Frontal cortex (tissue), 4 donors: ENCODE measurements around the gene ZMIZ1. TPM values are rescaled to one million over a fixed set of nuclear protein-coding genes. Genes with fewer than 3 reads are reported as not detected.

Experiments
- DNase-seq, 2 donors: peaks; one replicate each; pipeline ENCODE4 v3.0.0; 2012; ENCODE audit warnings: low spot score in 2 of 2
- FAIRE-seq: peaks from 2 replicates; lab custom pipeline; 2012; peaks lifted over from hg19 to GRCh38; lab: Jason Lieb, UNC
- total RNA-seq: library from RNA; depleted of rRNA; stranded (reverse); fragments of >200 nt; gene quantifications from one replicate; pipeline ENCODE4 v1.2.3, GENCODE V29; 2014
- donor health status: control.
- donor health status: control.
- donor health status: control.

The ZMIZ1 gene
- total RNA-seq, 1 donor from 2014 or later, result 19.6 TPM

DNA sequence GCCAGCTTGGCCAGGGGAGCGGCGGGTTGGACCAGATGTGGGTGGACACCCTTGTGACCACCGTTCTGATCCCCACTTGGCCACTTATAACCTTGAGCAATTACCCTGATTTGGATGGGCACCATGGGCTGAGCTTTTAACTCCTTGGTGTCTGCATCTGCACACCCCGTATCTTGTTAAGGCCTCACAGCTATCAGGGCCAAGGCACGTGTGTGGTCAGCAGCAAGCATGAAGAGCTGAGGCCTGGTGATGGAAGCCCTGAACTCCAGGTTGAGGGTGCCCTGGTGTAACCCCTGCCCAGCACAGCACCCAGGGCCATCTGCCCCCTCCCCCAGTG is 89.2 kb downstream of the ZMIZ1 start:
- DNase-seq (no peak), FAIRE-seq (no peak)

DNA sequence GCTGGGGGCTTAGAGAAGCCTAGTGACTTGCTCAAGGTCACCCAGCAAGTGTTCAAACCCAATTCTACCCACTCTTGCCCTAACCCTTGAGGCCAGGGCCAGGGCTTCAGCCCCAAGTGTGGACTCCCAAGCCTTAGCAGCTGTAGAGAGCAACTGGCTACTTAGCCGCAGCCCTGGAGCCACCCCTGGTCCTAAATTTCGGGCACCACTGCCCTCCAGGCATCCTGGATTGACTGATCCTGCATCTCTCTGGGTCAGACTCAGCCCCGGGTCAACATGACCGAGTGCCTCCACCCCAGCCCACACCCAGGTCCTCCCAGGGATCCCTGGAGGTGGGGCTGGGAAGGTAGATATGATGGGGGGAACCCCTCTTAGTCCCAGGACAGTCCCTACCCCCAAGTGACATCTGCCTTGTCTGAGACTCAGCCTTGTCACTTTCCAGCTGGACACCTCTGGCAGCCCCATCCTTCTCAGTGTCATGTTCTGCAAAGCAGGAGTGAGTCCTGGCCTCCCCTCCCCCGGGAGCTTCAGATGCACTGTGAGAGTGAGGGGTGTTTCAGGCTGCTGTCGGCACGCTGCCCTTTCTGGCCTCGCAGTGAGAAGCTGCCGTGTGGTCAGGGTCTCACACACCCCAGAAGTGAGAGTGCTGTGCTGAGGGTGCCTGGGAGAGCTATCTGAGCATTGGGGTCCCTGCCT is 89.8 kb downstream of the ZMIZ1 start:
- no peak for FAIRE-seq

DNA sequence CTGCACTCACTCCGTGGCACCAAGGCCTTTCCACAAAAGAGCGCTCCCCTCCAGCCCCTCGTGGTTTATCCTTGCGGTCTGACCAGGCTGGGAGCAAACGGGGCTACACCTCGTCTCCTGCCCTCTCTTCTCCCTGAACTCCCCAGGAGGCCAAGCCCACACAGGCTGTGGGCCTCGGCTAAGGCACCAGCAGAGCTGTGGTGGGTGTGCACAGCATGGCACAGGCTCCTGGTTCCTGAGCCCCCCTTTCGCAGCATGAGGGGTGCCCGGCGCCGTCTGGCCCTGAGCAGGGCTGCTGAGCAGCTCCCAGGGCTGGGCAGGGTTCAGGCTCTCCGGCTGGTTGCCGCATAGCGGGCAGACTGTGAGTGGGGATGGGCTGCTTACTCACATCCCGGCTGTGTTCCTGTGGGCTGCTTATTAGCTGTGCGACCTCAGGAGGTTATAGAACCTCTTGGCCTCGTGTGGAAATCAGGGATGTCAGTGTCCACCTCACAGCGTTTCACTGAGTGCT is 90.4 kb downstream of the ZMIZ1 start:
- DNase-seq (no peak), FAIRE-seq (no peak)

More for the DNA sequence above, 89.8 kb downstream of the ZMIZ1 start:
- DNase-seq, result no peak

DNA sequence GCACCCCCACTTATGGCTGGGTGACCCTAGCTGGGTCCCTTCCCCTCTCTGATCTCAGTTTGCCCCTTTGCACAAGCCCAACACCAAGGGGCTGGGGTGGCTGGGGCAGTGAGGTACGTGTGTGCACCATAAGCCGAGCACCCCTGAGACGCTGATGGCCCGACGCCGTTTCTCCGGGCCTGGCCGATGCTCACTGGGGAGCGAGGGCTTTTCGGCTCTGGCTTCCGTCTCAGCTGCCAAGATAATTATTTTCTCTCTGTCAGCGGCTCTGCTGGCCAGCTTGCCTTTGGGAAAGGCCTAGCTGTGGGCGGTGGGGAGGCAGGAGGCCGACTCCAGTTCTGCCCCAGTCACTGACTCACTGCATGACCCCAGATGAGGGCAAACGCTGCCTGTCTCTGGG is 91.0 kb downstream of the ZMIZ1 start:
- no peak for DNase-seq
- no peak for FAIRE-seq

DNA sequence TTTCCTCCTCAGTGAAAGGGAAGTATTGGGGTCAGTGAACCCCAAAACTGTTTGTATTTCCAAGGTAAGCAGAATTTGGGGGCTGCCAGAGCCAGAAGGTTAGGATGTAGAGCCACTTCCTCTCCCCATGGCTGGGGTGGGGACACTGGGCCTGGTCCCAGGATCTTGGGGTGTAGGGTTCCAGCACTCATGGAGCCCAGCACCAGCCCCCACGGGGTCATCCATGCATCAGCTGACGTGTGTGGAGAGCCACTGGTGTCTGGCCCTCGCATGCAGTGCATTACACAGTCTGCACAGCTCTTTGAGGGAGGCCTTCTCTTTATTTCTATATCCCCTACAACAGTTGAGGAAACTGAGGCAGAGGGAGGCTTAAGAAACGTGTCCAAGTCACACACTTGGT is 91.4 kb downstream of the ZMIZ1 start:
- FAIRE-seq (no peak), DNase-seq (no peak)

DNA sequence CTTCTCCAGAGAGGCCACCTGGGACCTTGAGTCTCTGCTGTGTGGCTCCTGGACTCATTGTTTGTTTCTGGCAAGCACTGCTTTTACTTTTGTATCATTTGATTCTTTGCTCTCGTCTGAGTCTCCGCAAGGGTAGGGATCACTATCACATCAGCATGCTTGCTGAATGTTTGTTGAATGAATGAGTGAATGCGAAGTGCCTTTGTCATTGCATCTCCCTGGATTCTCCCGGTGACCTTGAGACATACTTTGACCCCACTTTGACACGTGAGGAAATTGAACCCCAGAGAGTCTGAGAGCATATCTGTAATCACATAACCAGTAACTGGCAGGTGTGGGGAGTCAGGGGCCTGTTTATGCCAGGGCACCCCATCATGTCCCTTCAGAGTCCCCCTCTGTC is 92.8 kb downstream of the ZMIZ1 start:
- no peak for FAIRE-seq
- no peak for DNase-seq

DNA sequence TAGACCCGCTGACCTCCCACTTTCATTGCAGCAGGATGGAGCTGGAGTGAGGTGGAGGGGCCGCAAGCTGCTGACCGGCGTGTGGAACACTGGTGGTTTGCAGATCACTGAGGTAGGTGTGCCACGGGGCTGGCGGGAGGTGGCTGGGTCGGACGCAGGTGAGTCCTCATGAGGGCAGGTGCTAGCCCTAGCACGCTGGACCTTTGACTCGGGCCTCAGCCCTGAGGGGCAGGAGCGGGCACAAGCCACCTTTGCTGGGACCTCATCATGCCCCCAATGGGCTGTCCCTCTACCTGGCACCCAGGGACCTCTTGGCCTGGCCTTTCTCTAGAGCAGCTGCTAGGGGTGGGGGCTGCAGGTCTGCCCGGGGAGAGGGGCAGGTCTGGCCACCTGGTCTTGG is 93.3 kb downstream of the ZMIZ1 start:
- no peak for FAIRE-seq
- DNase-seq, result no peak

GRCh38 chr10:79162861-79163665 is 94.3 kb downstream of the ZMIZ1 start:
- DNase-seq (no peak), FAIRE-seq (no peak)

DNA sequence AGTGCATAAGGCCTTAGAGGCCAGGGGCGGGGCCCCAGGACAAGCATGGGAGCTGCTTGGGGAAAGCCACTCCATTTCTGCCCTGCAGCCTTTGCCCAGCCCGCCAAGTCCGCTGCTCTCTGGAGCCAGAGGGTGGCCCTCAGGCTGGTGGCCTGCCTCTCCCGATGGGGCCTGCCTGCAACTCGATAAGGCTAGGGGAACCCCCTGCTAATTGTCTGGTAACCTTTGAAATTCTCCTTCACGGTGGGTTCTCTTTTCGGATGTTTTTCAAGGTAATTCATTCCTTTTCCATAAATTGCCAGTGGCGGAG is 94.9 kb downstream of the ZMIZ1 start:
- no peak for DNase-seq
- no peak for FAIRE-seq

DNA sequence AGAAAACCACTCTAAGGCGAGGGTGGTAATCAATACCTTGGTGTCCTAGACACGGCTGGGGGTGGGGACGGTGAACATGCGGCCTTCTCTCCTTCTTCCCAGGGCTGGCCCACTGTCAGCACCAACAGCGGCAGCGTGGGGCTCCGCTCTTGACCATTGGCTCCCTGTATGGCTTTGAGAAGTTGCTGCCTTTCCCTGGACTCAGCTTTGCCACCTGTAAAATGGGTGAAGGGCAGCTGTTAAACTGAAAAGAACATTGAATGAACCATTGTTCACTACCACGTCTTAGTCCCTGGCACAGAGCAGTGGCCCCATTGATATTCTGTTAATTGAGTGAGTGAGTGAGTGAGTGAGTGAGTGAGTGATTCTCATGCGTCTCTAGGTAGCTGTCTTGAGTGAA is 95.3 kb downstream of the ZMIZ1 start:
- DNase-seq (no peak), FAIRE-seq (no peak)

GRCh38 chr10:79165070-79165778 is 96.5 kb downstream of the ZMIZ1 start:
- no peak for FAIRE-seq
- DNase-seq, result no peak

DNA sequence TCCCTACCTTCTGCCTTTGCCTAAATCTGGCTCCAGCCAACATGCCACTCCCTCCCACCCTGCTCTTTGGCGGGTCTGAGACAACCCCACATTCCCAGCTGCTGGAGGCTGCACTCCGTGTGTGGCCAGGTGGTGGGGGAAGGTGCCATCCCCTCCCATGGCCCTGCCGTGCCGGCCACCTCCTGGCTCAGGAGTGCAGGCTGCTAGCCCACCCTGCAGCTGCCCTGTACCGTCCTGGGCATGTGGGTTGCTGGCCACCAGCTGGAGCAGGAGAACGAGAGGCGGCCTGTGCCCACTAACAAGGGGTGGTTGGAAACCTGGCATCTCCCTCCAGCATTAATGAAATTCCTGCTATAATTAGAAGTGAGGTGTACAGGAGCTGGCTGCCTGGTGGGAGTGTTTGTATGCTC is 97.6 kb downstream of the ZMIZ1 start:
- no peak for DNase-seq
- FAIRE-seq, result no peak

DNA sequence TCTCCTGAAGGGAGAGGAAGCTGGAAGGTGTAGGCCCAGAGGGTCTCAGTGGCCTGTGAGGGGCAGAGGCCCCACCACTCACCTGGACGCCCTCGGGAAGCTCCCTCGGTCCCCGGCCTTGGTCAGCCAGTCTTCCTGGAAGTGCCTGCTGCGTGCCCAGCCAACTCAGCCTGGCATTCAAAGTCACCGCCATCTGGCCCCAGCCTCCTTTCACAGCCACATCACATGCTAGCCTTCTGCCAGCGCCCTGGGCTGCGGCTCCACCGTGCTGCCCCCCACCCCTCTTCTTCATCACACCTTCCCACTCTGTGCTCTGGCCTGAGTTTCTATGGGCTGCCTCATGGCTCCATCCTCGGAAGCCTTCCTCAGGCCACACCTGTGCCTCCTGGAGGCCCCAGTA is 98.0 kb downstream of the ZMIZ1 start:
- FAIRE-seq, result no peak
- no peak for DNase-seq

DNA sequence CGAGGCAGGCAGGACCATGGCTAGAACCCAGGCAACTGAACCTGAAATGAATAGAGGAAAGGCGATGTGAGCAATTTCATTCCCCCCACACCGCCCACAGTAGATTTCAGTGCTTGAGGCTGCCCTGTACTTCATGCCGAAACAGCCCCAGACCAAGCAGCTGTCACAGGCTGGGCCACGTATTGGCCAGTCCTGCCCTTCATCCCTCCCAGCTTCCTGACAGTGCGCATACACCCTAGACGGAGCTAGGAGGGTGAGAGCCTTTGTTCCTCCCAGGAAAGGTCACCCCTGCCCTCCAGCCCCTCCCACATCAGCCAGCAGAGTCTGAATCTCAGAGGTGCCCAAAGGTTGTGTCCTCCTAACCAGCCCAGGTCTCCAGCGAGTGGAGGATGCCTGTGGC is 98.8 kb downstream of the ZMIZ1 start:
- FAIRE-seq (no peak), DNase-seq (no peak)

DNA sequence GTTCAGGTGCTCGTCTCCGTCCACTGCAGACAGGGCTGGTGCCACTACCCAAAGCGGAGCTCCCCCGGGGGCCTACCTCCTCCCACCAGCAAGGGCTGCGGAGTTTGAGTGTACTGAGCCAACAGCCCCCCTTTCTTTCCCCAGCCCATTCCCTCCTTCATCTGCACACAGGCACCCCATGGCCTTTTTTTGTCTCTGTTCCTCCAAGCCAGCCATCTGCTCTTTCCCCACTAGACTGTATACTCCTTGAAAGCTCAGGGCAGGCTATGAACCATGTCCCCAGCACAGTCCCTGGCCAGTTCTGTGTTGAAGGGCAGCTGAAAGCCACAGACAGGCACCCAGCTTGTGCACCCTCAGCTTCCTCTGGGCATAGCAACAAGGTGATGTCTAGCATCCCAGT is 99.4 kb downstream of the ZMIZ1 start:
- DNase-seq (no peak), FAIRE-seq (no peak)

DNA sequence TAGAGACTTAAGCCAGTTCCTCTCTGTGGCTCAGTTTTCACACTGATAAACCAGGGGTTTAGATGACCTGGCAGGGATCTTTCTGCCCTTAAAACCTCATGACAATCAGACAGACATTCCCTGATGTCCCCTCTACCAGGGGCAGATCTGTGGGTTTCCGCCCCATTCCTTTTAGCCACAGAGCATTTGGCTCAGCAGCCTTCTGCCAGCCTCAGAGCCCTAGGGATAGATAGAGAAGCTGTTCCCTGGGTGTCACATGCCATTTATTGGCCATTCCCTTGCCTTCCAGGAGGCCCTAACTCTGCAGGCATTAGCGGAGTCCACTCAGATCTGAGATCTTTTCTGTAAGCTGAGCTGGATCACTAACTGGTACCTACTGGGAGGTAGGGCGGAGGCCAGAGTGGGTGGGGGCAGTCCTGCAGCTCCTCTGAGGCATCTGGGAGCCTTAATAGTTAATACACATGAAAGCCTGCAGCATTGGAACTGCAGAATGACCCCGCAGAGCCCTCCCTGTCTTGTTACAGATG is 101.5 kb downstream of the ZMIZ1 start:
- DNase-seq (no peak), FAIRE-seq (no peak)

GRCh38 chr10:79170993-79171392 is 102.2 kb downstream of the ZMIZ1 start:
- FAIRE-seq (no peak), DNase-seq (no peak)

GRCh38 chr10:79171504-79171903 is 102.7 kb downstream of the ZMIZ1 start:
- no peak for DNase-seq
- FAIRE-seq, result no peak

- DNase-seq, result no peak
- no peak for FAIRE-seq
Measured at GRCh38 chr10:79172881-79173280, 104.1 kb downstream of the ZMIZ1 start.

GRCh38 chr10:79173582-79174262 is 105.0 kb downstream of the ZMIZ1 start:
- no peak for FAIRE-seq

More at GRCh38 chr10:79173582-79174262, 105.0 kb downstream of the ZMIZ1 start:
- DNase-seq, result no peak
